PC-3 (cell line): ENCODE data around the gene IZUMO4. TPM values are rescaled to one million over a fixed set of nuclear protein-coding genes. Genes with fewer than 3 reads are reported as not detected.

Experiments used
- ATAC-seq: fragments of 200-7000 bp; cut with Tn5 transposase; 2 replicates; pipeline ENCODE4 v1.9.1; 2020; ENCODE audit warnings: mild to moderate bottlenecking, moderate library complexity
- BruUV-seq: library from RNA; stranded (reverse); fragments of 400-500 nt; replicated peaks from 2 replicates; lab custom pipeline; 2021; lab: Mats Ljungman, UMichigan
- CTCF ChIA-PET: fragments of 300-600 bp; sonication (Branson Sonifier 250); formaldehyde crosslinking; loops from one replicate; lab custom pipeline; 2022; ENCODE audit warnings: antibody characterized with exemption; lab: Charles Lee
- POLR2A ChIA-PET: fragments of 300-600 bp; sonication (Branson Sonifier 250); formaldehyde crosslinking; loops from one replicate; lab custom pipeline; 2022; ENCODE audit warnings: antibody characterized with exemption; ENCODE audit not compliant: unreplicated experiment; lab: Charles Lee
- DNase-seq: peaks from one replicate; pipeline ENCODE4 v3.0.0-alpha.2; 2015
- H2AFZ ChIP-seq: fragments of 300-600 bp; sonication (generic); 2 replicates; pipeline ENCODE4 v1.6.0; 2016; ENCODE audit warnings: antibody characterized with exemption, low read length
- H3F3A ChIP-seq: fragments of 300-600 bp; sonication (generic); one replicate; pipeline ENCODE4 v1.6.0; 2017; ENCODE audit warnings: antibody characterized with exemption, low read length, control low read depth, mild to moderate bottlenecking; ENCODE audit not compliant: unreplicated experiment
- H3K27ac ChIP-seq: fragments of 300-600 bp; sonication (generic); 2 replicates; pipeline ENCODE4 v1.5.1; 2016; ENCODE audit warnings: mild to moderate bottlenecking, low read length
- H3K27me3 ChIP-seq: fragments of 300-600 bp; sonication (generic); 2 replicates; pipeline ENCODE4 v1.6.1; 2016; ENCODE audit warnings: low read length, mixed read lengths
- H3K36me3 ChIP-seq: fragments of 300-600 bp; sonication (generic); 2 replicates; pipeline ENCODE4 v1.6.1; 2016; ENCODE audit warnings: low read depth, mixed run types, low read length, mixed read lengths
- H3K4me1 ChIP-seq: fragments of 300-600 bp; sonication (generic); 2 replicates; pipeline ENCODE4 v1.5.1; 2016; ENCODE audit warnings: low read length; ENCODE audit not compliant: insufficient read depth
- H3K4me2 ChIP-seq: fragments of 300-600 bp; sonication (generic); 2 replicates; pipeline ENCODE4 v1.6.0; 2016; ENCODE audit warnings: low read length
- H3K4me3 ChIP-seq: fragments of 300-600 bp; sonication (generic); 2 replicates; pipeline ENCODE4 v1.5.1; 2016; ENCODE audit warnings: mild to moderate bottlenecking, low read length, mixed read lengths
- H3K79me2 ChIP-seq: fragments of 300-600 bp; sonication (generic); 2 replicates; pipeline ENCODE4 v1.6.1; 2017; ENCODE audit warnings: low read length, mixed read lengths
- H3K9ac ChIP-seq: fragments of 300-600 bp; sonication (generic); 2 replicates; pipeline ENCODE4 v1.6.0; 2016; ENCODE audit warnings: mild to moderate bottlenecking, low read length
- H3K9me2 ChIP-seq: fragments of 300-600 bp; sonication (generic); replicated peaks from 2 replicates; pipeline ENCODE4 v1.6.1; 2016; ENCODE audit warnings: mixed run types, low read length, mixed read lengths
- H3K9me3 ChIP-seq: fragments of 300-600 bp; sonication (generic); 2 replicates; pipeline ENCODE4 v1.6.1; 2016; ENCODE audit warnings: low read length, mixed read lengths
- H4K20me1 ChIP-seq: fragments of 300-600 bp; sonication (generic); 2 replicates; pipeline ENCODE4 v1.6.1; 2016; ENCODE audit warnings: low read length, mixed read lengths
- EZH2 ChIP-seq: fragments of 300-600 bp; sonication (generic); IDR thresholded peaks from one replicate; pipeline ENCODE4 v1.6.1; 2017; ENCODE audit warnings: antibody characterized with exemption, mild to moderate bottlenecking, low read length; ENCODE audit not compliant: unreplicated experiment
- EZH2phosphoT487 ChIP-seq: fragments of 300-600 bp; sonication (generic); IDR thresholded peaks from 2 replicates; pipeline ENCODE4 v1.6.1; 2018; ENCODE audit warnings: mild to moderate bottlenecking, antibody characterized with exemption, low read length, borderline replicate concordance
- intact Hi-C: fragments of 100-400 bp; cut with micrococcal nuclease; formaldehyde crosslinking; loops from 2 replicates; pipeline ENCODE4 v1.9.0; 2023
- total RNA-seq: library from RNA; depleted of rRNA; stranded (reverse); fragments of >200 nt; gene quantifications from 2 replicates; pipeline ENCODE4 v1.2.3, GENCODE V29; 2014
- TF ChIP-seq, protein P1 (sequence below): fragments of 300-600 bp; sonication (generic); conservative IDR thresholded peaks from 2 replicates; pipeline ENCODE4 v1.5.1; 2017; ENCODE audit warnings: antibody characterized with exemption, low read depth, mild to moderate bottlenecking, low read length

The IZUMO4 gene
- total RNA-seq, 1 experiment from 2014 or later, result 3.6 TPM

DNA sequence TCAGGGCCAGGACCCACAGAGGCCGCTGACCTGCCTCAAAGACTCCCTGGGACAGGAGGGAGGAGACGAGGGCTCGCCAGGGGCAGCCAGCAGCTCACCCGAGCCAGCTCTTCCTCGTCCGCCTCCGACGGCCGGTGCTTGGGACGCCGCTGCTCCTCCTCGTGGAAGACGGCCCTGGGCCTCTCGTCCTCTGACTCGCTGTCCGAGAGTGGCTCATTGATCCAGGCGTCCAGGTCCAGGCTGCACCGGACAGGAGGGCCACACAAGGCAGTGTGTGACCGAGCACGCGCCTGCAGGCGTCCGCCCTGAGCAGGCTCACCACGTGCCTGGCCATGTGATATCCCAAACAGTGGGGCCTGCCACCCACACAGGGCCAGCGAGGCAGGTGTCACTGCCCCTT is 19.8 kb downstream of the IZUMO4 start:
- no peak overlapping the region for H3K27ac ChIP-seq
- H4K20me1 ChIP-seq, result no peaks in the 10 kb centered on the region
- H3K36me3 ChIP-seq, result peaks cover 13% of the 10 kb centered on the region
- H2AFZ ChIP-seq, result no peak overlapping the region
- DNase-seq, result no peak
- no peak for ATAC-seq
- no peak overlapping the region for H3K4me3 ChIP-seq
- no peaks in the 10 kb centered on the region for H3K79me2 ChIP-seq
- H3K9ac ChIP-seq, result no peak overlapping the region
- no peaks in the 10 kb centered on the region for H3K9me2 ChIP-seq
- ChIA-PET POLR2A (no interaction called here), CTCF (no interaction called here)
- no peaks in the 10 kb centered on the region for H3K9me3 ChIP-seq
- H3K4me1 ChIP-seq, result no peaks in the 10 kb centered on the region
- intact Hi-C loops, result no loop called here
- BruUV-seq, result no TSS peak
- H3K27me3 ChIP-seq, result no peaks in the 10 kb centered on the region
- H3F3A ChIP-seq, result no peaks in the 10 kb centered on the region
- TF ChIP-seq EZH2phosphoT487, result no peak
- TF ChIP-seq EZH2, result no peak
- TF ChIP-seq, protein P1, sequence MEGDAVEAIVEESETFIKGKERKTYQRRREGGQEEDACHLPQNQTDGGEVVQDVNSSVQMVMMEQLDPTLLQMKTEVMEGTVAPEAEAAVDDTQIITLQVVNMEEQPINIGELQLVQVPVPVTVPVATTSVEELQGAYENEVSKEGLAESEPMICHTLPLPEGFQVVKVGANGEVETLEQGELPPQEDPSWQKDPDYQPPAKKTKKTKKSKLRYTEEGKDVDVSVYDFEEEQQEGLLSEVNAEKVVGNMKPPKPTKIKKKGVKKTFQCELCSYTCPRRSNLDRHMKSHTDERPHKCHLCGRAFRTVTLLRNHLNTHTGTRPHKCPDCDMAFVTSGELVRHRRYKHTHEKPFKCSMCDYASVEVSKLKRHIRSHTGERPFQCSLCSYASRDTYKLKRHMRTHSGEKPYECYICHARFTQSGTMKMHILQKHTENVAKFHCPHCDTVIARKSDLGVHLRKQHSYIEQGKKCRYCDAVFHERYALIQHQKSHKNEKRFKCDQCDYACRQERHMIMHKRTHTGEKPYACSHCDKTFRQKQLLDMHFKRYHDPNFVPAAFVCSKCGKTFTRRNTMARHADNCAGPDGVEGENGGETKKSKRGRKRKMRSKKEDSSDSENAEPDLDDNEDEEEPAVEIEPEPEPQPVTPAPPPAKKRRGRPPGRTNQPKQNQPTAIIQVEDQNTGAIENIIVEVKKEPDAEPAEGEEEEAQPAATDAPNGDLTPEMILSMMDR, result no peak
- H3K4me2 ChIP-seq, result no peak overlapping the region

DNA sequence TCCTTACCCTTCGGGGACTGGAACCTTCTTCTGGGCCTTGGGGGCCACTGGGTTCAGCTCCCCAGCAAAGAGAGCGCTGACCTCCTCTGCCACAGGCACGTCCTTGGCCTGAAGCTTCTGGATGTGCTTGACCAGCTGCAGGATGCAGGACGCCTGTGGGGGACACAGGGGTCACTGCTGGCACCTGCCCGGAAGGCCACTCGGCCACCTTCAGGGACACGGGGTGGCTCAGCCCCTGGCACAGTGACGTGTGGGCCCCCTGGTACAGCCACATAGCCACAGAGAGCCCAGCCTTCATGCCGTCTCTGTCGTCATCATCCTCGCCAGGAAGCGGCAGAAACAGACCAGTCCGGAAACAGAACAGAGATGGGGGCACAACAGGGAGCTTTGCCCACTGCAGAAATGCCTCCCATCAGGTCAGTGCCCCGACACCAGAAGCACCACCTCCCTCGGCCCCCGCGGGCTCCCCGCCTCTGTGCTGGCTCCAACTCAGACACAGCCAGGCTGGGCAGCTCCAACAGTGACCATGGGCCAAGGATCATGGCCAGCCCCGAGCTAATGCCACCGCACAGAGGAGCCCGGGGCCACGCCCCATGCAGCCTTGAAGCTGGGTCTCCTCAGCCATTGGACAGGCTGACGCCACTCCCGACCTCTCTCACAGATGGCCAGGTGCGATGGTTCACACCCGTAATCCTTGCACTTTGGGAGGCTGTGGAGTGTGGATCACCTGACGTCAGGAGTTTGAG is 20.7 kb downstream of the IZUMO4 start:
- CTCF ChIA-PET, result no interaction called here
- Histone ChIP-seq H2AFZ (no peak overlapping the region), H3K36me3 (peaks cover 11% of the 10 kb centered on the region), H3K9me3 (no peaks in the 10 kb centered on the region), H3K4me2 (no peak overlapping the region), H3K9ac (no peak overlapping the region), H3K79me2 (no peaks in the 10 kb centered on the region), H3F3A (no peaks in the 10 kb centered on the region), H3K9me2 (no peaks in the 10 kb centered on the region), H3K4me1 (no peaks in the 10 kb centered on the region), H3K27ac (no peak overlapping the region), H3K27me3 (no peaks in the 10 kb centered on the region), H3K4me3 (no peak overlapping the region), H4K20me1 (no peaks in the 10 kb centered on the region)
- DNase-seq, result no peak
- no TSS peak for BruUV-seq
- TF ChIP-seq, protein P1, result no peak
- TF ChIP-seq EZH2 (no peak), EZH2phosphoT487 (no peak)
- no peak for ATAC-seq
- intact Hi-C loops, result no loop called here
- POLR2A ChIA-PET, result no interaction called here

DNA sequence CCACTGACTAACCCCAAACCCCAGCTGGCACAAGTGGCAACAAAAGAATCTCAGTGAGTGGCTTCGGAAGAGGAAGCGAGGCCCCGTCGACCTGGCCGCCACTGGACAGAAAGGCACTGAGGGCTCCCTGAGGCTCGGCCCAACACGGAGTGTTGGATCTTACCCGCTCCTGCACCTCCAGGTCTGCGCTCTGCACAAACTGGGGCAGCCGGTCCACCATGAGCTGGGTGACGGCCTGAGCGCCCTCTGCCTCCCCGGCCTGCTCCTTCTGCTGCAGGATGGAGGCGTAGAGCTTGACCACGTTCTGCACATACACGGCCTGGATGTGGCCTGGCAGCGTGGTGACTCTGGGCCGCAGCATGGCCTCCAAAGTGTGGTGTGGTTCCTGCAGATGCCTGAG is 21.7 kb downstream of the IZUMO4 start:
- no peaks in the 10 kb centered on the region for H3K9me3 ChIP-seq
- ATAC-seq, result no peak
- intact Hi-C loops, result no loop called here
- no peaks in the 10 kb centered on the region for H3K27me3 ChIP-seq
- no peak overlapping the region for H3K4me3 ChIP-seq
- peaks cover 7% of the 10 kb centered on the region; the same call in 1 of the 2 replicates for H3K36me3 ChIP-seq
- no peaks in the 10 kb centered on the region for H3F3A ChIP-seq
- no peaks in the 10 kb centered on the region for H3K9me2 ChIP-seq
- ChIA-PET CTCF (no interaction called here), POLR2A (no interaction called here)
- no peak overlapping the region for H3K9ac ChIP-seq
- TF ChIP-seq EZH2, result no peak
- no TSS peak for BruUV-seq
- no peak overlapping the region for H2AFZ ChIP-seq
- H3K4me1 ChIP-seq, result no peaks in the 10 kb centered on the region
- H3K79me2 ChIP-seq, result no peaks in the 10 kb centered on the region
- H3K4me2 ChIP-seq, result no peak overlapping the region
- H4K20me1 ChIP-seq, result no peaks in the 10 kb centered on the region
- no peak for DNase-seq
- H3K27ac ChIP-seq, result no peak overlapping the region
